Right cardiac atrium (tissue), 5 donors: ENCODE results near the gene FBXO11. TPM values are rescaled to one million over a fixed set of nuclear protein-coding genes. Genes with fewer than 3 reads are reported as not detected.

Experiments used
- ATAC-seq, 2 donors: fragments of 200-7000 bp; cut with Tn5 transposase; one replicate each; pipeline versions ENCODE4 v1.8.0 to v1.9.1; 2020; ENCODE audit warnings: moderate library complexity in 2 of 2, mild to moderate bottlenecking in 1 of 2
- DNase-seq, 3 donors: peaks; one replicate each; pipeline ENCODE4 v3.0.0-alpha.2; 2020
- H3K27ac ChIP-seq: one replicate; pipeline ENCODE4 v1.5.1; 2013; ENCODE audit warnings: mild to moderate bottlenecking, low read length, control low read depth, moderate library complexity
- H3K27me3 ChIP-seq: one replicate; pipeline ENCODE4 v1.6.1; 2013; ENCODE audit not compliant: control insufficient read depth, insufficient read depth
- H3K4me1 ChIP-seq: one replicate; pipeline ENCODE4 v1.6.1; 2013; ENCODE audit warnings: low read length; ENCODE audit not compliant: control insufficient read depth, insufficient read depth
- H3K4me3 ChIP-seq: one replicate; pipeline ENCODE4 v1.5.1; 2013; ENCODE audit warnings: low read length, control low read depth
- H3K9me3 ChIP-seq: one replicate; pipeline ENCODE4 v1.6.1; 2013; ENCODE audit warnings: low read length; ENCODE audit not compliant: control insufficient read depth
- WGBS: extraction: QIAGEN DNeasy Blood & Tissue Kit; methylation state at CpG from one replicate; pipeline ENCODE4 v1.1.7; 2013; 5-methylcytosine and 5-hydroxymethylcytosine counted together
- intact Hi-C, 4 donors: fragments of 100-400 bp; cut with DNase I; formaldehyde crosslinking; loops; one replicate each; pipeline versions ENCODE4 v1.11.0 to v1.14.0; 2022 to 2023
- polyA plus RNA-seq: library from polyadenylated mRNA; stranded (reverse); fragments of 200-250 nt; gene quantifications from one replicate; pipeline ENCODE4 v1.2.3, GENCODE V29; 2013
- total RNA-seq, 4 donors: library from RNA; stranded (reverse); fragmentation: NEBNext Ultra II Directional; extraction: Animal tissue kit (Norgen Biotek cat#: 25700); gene quantifications; one replicate each; pipeline ENCODE4 v1.2.1, GENCODE V29; 2021
- donor health status: healthy with polysubstance abuse.
- donor health status: DM: no; HTN: yes; CAD: no.
- donor health status: DM: no; HTN: no; CAD: no.
- donor health status: DM: no; HTN: yes; CAD: no; lungs with severe emphysema.
- donor health status: DM: yes; HTN: yes; CAD: no.

FBXO11 gene
- total and polyA plus RNA-seq, 5 donors = 23.4 to 45.4 (median 41.2) TPM

- under 1% methylated on average over 98 of the region's 98 CpGs for WGBS
- Histone ChIP-seq H3K27ac (peak within 1 kb of the TSS; percentile 89), H3K4me3 (peak within 1 kb of the TSS; percentile 88), H3K27me3 (no peaks in the 10 kb centered on the region), H3K9me3 (no peaks in the 10 kb centered on the region), H3K4me1 (no peaks in the 10 kb centered on the region)
- intact Hi-C loops = loop anchor here in 1 of 4 donors (10.0 kb wide), 1 partner anchor 322 kb away; no protein-coding TSS in a partner anchor
- peak; percentile 89 to 96 (median 95) for DNase-seq
- ATAC-seq = peak; percentile 98
These were observed 123.4 kb downstream of the FBXO11 start, which contains the start of gene MSH6 for GRCh38 chr2:47782671-47783485. Gene MSH6, plus strand, starts transcription at chr2:47783145. Its CDS starts 89 bp downstream, at chr2:47783234.

DNA sequence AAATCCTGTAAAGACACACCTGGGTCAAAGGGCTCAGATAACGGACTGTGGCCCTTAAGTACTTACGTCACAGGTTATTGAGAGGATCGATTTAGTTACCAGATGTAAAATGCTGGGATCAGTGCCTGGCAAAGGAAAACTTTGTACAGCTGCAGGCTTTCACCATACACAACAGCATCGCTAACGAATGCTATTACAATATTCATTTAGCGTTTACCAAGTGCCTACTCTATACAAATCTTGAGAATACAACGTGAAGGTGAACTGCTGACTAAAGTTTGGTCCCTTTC lies 124.0 kb downstream of the FBXO11 start:
- no peaks in the 10 kb centered on the region for H3K9me3 ChIP-seq
- ATAC-seq (peak in 1 of 2 donors; percentile 2), DNase-seq (no peak)
- peak overlapping the region; percentile 88 for H3K4me3 ChIP-seq
- intact Hi-C loops = loop anchor here in 1 of 4 donors (10.0 kb wide), 1 partner anchor 322 kb away; no protein-coding TSS in a partner anchor
- no peaks in the 10 kb centered on the region for H3K27me3 ChIP-seq
- H3K4me1 ChIP-seq = no peaks in the 10 kb centered on the region
- WGBS = 3% methylated on average over 7 of the region's 7 CpGs
- H3K27ac ChIP-seq = peak overlapping the region; percentile 89

- H3K27ac ChIP-seq = no peak overlapping the region
- ATAC-seq (no peak), DNase-seq (no peak)
- H3K9me3 ChIP-seq = no peaks in the 10 kb centered on the region
- intact Hi-C loops = no loop called here
- no peak overlapping the region for H3K4me3 ChIP-seq
- 81% methylated on average over 8 of the region's 8 CpGs for WGBS
- no peaks in the 10 kb centered on the region for H3K27me3 ChIP-seq
- H3K4me1 ChIP-seq = no peaks in the 10 kb centered on the region
These were observed 126.9 kb downstream of the FBXO11 start for GRCh38 chr2:47779426-47779790.

DNA sequence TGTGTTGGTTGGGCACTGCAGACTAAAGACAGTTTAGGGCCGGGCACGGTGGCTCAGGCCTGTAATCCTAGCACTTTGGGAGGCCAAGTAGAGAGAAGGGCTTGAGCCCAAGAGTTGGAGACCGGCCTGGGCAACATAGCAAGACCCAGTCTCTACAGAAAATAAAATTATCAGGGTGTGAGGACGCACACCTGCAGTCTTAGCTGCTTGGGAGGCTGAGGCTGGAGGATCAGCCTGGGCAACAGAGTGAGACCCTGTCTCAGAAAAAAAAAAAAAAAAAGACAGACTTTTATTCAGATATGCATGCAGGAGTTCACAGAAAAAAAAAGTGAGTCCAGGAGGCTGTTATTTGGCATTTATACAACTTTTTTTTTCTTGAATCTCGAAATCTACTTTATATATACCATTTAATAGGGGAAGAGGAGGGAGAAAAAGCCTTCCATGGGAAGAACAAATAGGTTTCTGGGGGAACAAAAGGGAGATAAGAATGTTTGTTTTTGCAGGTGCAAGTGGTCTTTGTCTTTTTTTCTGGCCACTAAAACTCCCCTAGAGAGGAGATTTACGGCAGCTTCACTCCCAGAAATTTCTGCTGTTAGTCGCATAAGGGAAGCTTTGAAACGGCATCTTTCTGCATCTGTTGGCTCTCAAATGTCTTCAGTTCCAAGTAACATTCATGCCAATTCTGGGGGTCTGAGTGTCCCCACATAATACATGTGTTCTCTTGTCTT lies 127.4 kb downstream of the FBXO11 start:
- Histone ChIP-seq H3K4me1 (no peaks in the 10 kb centered on the region), H3K9me3 (no peaks in the 10 kb centered on the region), H3K27me3 (no peaks in the 10 kb centered on the region), H3K4me3 (no peak overlapping the region), H3K27ac (no peak overlapping the region)
- ATAC-seq (no peak), DNase-seq (no peak)
- 82% methylated on average over 8 of the region's 8 CpGs for WGBS
- intact Hi-C loops = no loop called here

DNA sequence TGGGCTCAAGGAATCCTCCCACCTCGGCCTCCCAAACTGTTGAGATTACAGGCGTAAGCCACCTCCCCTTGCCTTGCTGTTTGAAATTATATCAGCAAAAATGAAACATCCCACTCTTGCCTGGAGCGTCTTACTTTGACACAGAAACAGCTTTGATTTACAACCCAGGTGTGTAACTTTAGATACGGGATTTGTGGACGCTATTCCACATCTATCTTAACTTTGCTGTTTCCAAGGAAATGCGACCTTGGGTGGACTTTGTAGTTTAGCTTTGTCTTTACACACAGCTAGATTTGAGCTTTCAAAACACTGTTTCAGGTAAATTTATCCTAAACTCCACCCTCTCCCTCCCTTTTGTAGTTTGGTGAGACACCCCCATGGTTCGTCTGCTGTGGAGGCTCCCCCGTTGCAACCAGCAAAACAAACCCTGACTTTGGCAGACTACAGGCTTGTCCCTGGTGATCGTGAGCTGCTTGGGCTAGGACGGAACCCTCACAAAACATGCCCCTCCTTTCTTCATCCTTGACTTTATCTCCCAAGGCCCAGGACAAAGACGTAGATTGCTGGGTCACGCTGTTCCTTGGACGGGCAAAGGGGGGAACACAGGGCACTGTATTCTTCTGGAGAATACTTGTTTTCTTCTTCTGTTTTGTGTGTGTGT lies 128.9 kb downstream of the FBXO11 start:
- intact Hi-C loops = no loop called here
- 80% methylated on average over 13 of the region's 13 CpGs for WGBS

GRCh38 chr2:47774567-47774966 lies 131.7 kb downstream of the FBXO11 start:
- ATAC-seq (no peak), DNase-seq (no peak)
- no peaks in the 10 kb centered on the region for H3K27me3 ChIP-seq
- no peak overlapping the region for H3K4me3 ChIP-seq
- H3K27ac ChIP-seq = no peak overlapping the region
- intact Hi-C loops = no loop called here
- no peaks in the 10 kb centered on the region for H3K9me3 ChIP-seq
- H3K4me1 ChIP-seq = no peaks in the 10 kb centered on the region

More for the DNA sequence above, 128.9 kb downstream of the FBXO11 start:
- Histone ChIP-seq H3K27ac (no peak overlapping the region), H3K4me1 (no peaks in the 10 kb centered on the region), H3K4me3 (no peak overlapping the region), H3K9me3 (no peaks in the 10 kb centered on the region), H3K27me3 (no peaks in the 10 kb centered on the region)
- no peak for ATAC-seq
- DNase-seq = no peak

- WGBS = 99% methylated on average over 2 of the region's 2 CpGs
- DNase-seq = no peak
- H3K4me3 ChIP-seq = no peak overlapping the region
- no peaks in the 10 kb centered on the region for H3K4me1 ChIP-seq
- intact Hi-C loops = no loop called here
- H3K27me3 ChIP-seq = no peaks in the 10 kb centered on the region
- H3K27ac ChIP-seq = no peak overlapping the region
- no peaks in the 10 kb centered on the region for H3K9me3 ChIP-seq
- no peak for ATAC-seq
These were observed 134.0 kb downstream of the FBXO11 start for GRCh38 chr2:47772343-47772742.

GRCh38 chr2:47771211-47771610 lies 135.1 kb downstream of the FBXO11 start:
- no peaks in the 10 kb centered on the region for H3K4me1 ChIP-seq
- ATAC-seq = no peak
- intact Hi-C loops = no loop called here

GRCh38 chr2:47769318-47769717 lies 137.0 kb downstream of the FBXO11 start:
- DNase-seq (no peak), ATAC-seq (no peak)
- H3K4me1 ChIP-seq = no peaks in the 10 kb centered on the region
- H3K9me3 ChIP-seq = no peaks in the 10 kb centered on the region
- intact Hi-C loops = loop anchor here (2.0 to 5.0 kb wide), 4 partner anchors 331 to 427 kb away; no protein-coding TSS in a partner anchor
- no peaks in the 10 kb centered on the region for H3K27me3 ChIP-seq
- 92% methylated on average over 9 of the region's 9 CpGs for WGBS
- H3K27ac ChIP-seq = no peak overlapping the region
- H3K4me3 ChIP-seq = no peak overlapping the region

More at GRCh38 chr2:47771211-47771610, 135.1 kb downstream of the FBXO11 start:
- Histone ChIP-seq H3K9me3 (no peaks in the 10 kb centered on the region), H3K4me3 (no peak overlapping the region), H3K27me3 (no peaks in the 10 kb centered on the region), H3K27ac (no peak overlapping the region)
- no peak for DNase-seq

GRCh38 chr2:47767880-47768609 lies 138.3 kb downstream of the FBXO11 start:
- no peak overlapping the region for H3K27ac ChIP-seq
- no peaks in the 10 kb centered on the region for H3K27me3 ChIP-seq
- no peak overlapping the region for H3K4me3 ChIP-seq
- 28% methylated on average over 28 of the region's 28 CpGs for WGBS
- no peaks in the 10 kb centered on the region for H3K9me3 ChIP-seq
- H3K4me1 ChIP-seq = no peaks in the 10 kb centered on the region
- intact Hi-C loops = loop anchor here (2.0 to 5.0 kb wide), 4 partner anchors 329 to 426 kb away; no protein-coding TSS in a partner anchor
- peak; percentile 58 to 88 (median 84) for DNase-seq
- peak; percentile 84 to 87 for ATAC-seq
